WTC11 (cell line): Measurements from ENCODE around the gene DGKH. TPM values are rescaled to one million over a fixed set of nuclear protein-coding genes. Genes with fewer than 3 reads are reported as not detected.

ENCODE experiments used
- ATAC-seq: fragments of 200-7000 bp; cut with Tn5 transposase; 2 replicates; pipeline ENCODE4 v1.10.0; 2021; ENCODE audit warnings: mild to moderate bottlenecking, moderate library complexity
- CTCF ChIA-PET: fragments of 300-600 bp; sonication (Branson Sonifier 250); formaldehyde crosslinking; loops from one replicate; lab custom pipeline; 2021; ENCODE audit warnings: antibody characterized with exemption; lab: Charles Lee
- POLR2A ChIA-PET: fragments of 350-600 bp; sonication (Branson Sonifier 250); formaldehyde crosslinking; loops from one replicate; lab custom pipeline; 2021; ENCODE audit warnings: antibody characterized with exemption; lab: Charles Lee
- DNase-seq: peaks from one replicate; pipeline ENCODE4 v3.0.0; 2021; ENCODE audit warnings: low spot score
- H3K27ac Mint-ChIP-seq: 2 replicates; pipeline ENCODE4 v1.8.0; 2021; ENCODE audit warnings: mixed read lengths
- H3K27me3 Mint-ChIP-seq: 2 replicates; pipeline ENCODE4 v1.8.0; 2021; ENCODE audit warnings: low read depth, mild to moderate bottlenecking, moderate library complexity, mixed read lengths
- H3K36me3 Mint-ChIP-seq: 2 replicates; pipeline ENCODE4 v1.8.0; 2021; ENCODE audit warnings: mixed read lengths
- H3K4me1 Mint-ChIP-seq: 2 replicates; pipeline ENCODE4 v1.8.0; 2022; ENCODE audit warnings: mixed read lengths
- H3K4me3 Mint-ChIP-seq: 2 replicates; pipeline ENCODE4 v1.8.0; 2021; ENCODE audit warnings: mild to moderate bottlenecking, moderate library complexity, mixed read lengths
- H3K9me3 Mint-ChIP-seq: 2 replicates; pipeline ENCODE4 v1.8.0; 2021; ENCODE audit warnings: mixed read lengths
- ATF3 ChIP-seq: sonication (generic); formaldehyde crosslinking; conservative IDR thresholded peaks from 2 replicates; pipeline ENCODE4 v1.8.1; 2022; ENCODE audit warnings: mild to moderate bottlenecking, missing genetic modification reagents
- CTCF ChIP-seq: fragments of 200-600 bp; IDR thresholded peaks from 2 replicates; pipeline ENCODE4 v1.8.0; 2022; ENCODE audit warnings: antibody characterized with exemption
- FOXJ3 ChIP-seq: sonication (generic); formaldehyde crosslinking; IDR thresholded peaks from 2 replicates; pipeline ENCODE4 v1.9.0; 2021; ENCODE audit warnings: missing genetic modification reagents, mild to moderate bottlenecking, borderline replicate concordance
- GABPB1 ChIP-seq: sonication (generic); formaldehyde crosslinking; IDR thresholded peaks from 2 replicates; pipeline ENCODE4 v1.8.1; 2023; ENCODE audit warnings: mild to moderate bottlenecking, missing genetic modification reagents
- HMGA2 ChIP-seq: fragments of 250-450 bp; sonication (Bioruptor Pico); IDR thresholded peaks from 2 replicates; pipeline ENCODE4 v1.4.0; 2021; ENCODE audit warnings: mild to moderate bottlenecking, moderate library complexity
- MYBL2 ChIP-seq: sonication (generic); formaldehyde crosslinking; IDR thresholded peaks from 2 replicates; pipeline ENCODE4 v1.8.1; 2023; ENCODE audit warnings: mild to moderate bottlenecking, moderate library complexity, missing genetic modification reagents
- NR1H2 ChIP-seq: sonication (generic); formaldehyde crosslinking; IDR thresholded peaks from 2 replicates; pipeline ENCODE4 v1.9.0; 2021; ENCODE audit warnings: mild to moderate bottlenecking, moderate library complexity, missing genetic modification reagents
- SMAD3 ChIP-seq: sonication (generic); formaldehyde crosslinking; IDR thresholded peaks from 2 replicates; pipeline ENCODE4 v1.8.0; 2022; ENCODE audit warnings: missing genetic modification reagents, mild to moderate bottlenecking, borderline replicate concordance
- USF1 ChIP-seq: sonication (generic); formaldehyde crosslinking; IDR thresholded peaks from 2 replicates; pipeline ENCODE4 v1.8.0; 2022; ENCODE audit warnings: mild to moderate bottlenecking, missing genetic modification reagents
- ZNF138 ChIP-seq: sonication (generic); formaldehyde crosslinking; conservative IDR thresholded peaks from 2 replicates; pipeline ENCODE4 v1.8.1; 2022; ENCODE audit warnings: mild to moderate bottlenecking, moderate library complexity, missing genetic modification reagents
- ZNF232 ChIP-seq: sonication (generic); formaldehyde crosslinking; IDR thresholded peaks from 2 replicates; pipeline ENCODE4 v1.8.0; 2022; ENCODE audit warnings: mild to moderate bottlenecking, missing genetic modification reagents
- ZNF281 ChIP-seq: sonication (generic); formaldehyde crosslinking; IDR thresholded peaks from 2 replicates; pipeline ENCODE4 v1.8.0; 2023; ENCODE audit warnings: mild to moderate bottlenecking, missing genetic modification reagents
- ZNF396 ChIP-seq: fragments of 250-450 bp; sonication (Bioruptor Pico); IDR thresholded peaks from 2 replicates; pipeline ENCODE4 v1.8.0; 2021; ENCODE audit warnings: mild to moderate bottlenecking, moderate library complexity, borderline replicate concordance
- total RNA-seq: library from RNA; stranded (reverse); gene quantifications from 3 replicates; pipeline ENCODE4 v1.2.3, GENCODE V29; 2021
- TF ChIP-seq, protein P1 (sequence below): sonication (generic); formaldehyde crosslinking; IDR thresholded peaks from 2 replicates; pipeline ENCODE4 v1.8.1; 2022; ENCODE audit warnings: missing genetic modification reagents, borderline replicate concordance
- TF ChIP-seq, protein P2 (sequence below): sonication (generic); formaldehyde crosslinking; IDR thresholded peaks from 2 replicates; pipeline ENCODE4 v1.8.0; 2022; ENCODE audit warnings: mild to moderate bottlenecking, missing genetic modification reagents
- TF ChIP-seq, protein P3 (sequence below): fragments of 250-450 bp; sonication (Bioruptor Pico); IDR thresholded peaks from 2 replicates; pipeline ENCODE4 v1.9.0; 2021; ENCODE audit warnings: mild to moderate bottlenecking
- TF ChIP-seq, protein P4 (sequence below): sonication (generic); formaldehyde crosslinking; IDR thresholded peaks from 2 replicates; pipeline ENCODE4 v1.8.1; 2022; ENCODE audit warnings: low read depth, mild to moderate bottlenecking, moderate library complexity, missing genetic modification reagents, borderline replicate concordance

Gene DGKH
- total RNA-seq, 1 experiment from 2014 or later: 7.6 TPM

DNA sequence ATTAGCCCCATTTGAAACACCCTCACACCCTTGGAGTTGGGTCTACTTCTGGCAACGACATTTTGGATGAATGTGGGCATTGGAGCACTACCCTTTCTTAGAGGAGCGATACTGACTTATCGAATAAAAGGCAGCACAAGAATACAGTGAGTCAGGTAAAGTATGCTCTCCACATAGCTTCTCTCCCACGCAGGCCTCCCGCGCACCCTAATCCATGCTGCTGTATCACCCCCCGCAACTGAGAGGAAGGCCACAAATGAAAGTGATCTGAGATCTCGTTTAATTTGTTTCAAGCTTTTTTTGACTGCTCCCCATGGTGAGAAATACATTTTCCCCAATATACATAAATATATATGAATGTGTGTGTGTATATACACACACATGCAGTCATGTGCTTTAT is 198.1 kb downstream of the DGKH start:
- Mint-ChIP-seq H3K4me1 (no peaks in the 10 kb centered on the region), H3K9me3 (no peaks in the 10 kb centered on the region), H3K27ac (no peak overlapping the region), H3K27me3 (no peaks in the 10 kb centered on the region), H3K36me3 (no peaks in the 10 kb centered on the region), H3K4me3 (no peak overlapping the region)
- TF ChIP-seq, protein P1, sequence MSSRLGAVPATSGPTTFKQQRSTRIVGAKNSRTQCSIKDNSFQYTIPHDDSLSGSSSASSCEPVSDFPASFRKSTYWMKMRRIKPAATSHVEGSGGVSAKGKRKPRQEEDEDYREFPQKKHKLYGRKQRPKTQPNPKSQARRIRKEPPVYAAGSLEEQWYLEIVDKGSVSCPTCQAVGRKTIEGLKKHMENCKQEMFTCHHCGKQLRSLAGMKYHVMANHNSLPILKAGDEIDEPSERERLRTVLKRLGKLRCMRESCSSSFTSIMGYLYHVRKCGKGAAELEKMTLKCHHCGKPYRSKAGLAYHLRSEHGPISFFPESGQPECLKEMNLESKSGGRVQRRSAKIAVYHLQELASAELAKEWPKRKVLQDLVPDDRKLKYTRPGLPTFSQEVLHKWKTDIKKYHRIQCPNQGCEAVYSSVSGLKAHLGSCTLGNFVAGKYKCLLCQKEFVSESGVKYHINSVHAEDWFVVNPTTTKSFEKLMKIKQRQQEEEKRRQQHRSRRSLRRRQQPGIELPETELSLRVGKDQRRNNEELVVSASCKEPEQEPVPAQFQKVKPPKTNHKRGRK (CRISPR knock-in tag): no peak
- no peak for TF ChIP-seq ZNF281 (CRISPR knock-in tag)
- TF ChIP-seq MYBL2 (CRISPR knock-in tag): no peak
- no peak for TF ChIP-seq GABPB1 (CRISPR knock-in tag)
- CTCF ChIA-PET: no interaction called here
- DNase-seq (no peak), ATAC-seq (no peak)
- POLR2A ChIA-PET: no interaction called here

GRCh38 chr13:42247883-42248282 is 199.4 kb downstream of the DGKH start:
- H3K27me3 Mint-ChIP-seq: no peaks in the 10 kb centered on the region

DNA sequence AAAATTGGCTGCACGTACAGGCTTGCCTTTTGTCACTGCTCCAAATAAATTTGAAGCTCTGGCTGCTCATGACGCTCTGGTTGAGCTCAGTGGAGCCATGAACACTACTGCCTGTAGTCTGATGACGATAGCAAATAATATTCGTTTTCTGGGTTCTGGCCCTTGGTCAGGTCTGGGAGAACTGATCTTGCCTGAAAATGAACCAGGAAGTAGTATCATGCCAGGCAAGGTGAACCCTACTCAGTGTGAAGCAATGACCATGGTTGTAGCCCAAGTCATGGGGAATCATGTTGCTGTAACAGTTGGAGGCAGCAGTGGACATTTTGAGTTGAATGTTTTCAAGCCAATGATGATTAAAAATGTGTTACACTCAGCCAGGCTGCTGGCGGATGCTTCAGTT is 207.4 kb downstream of the DGKH start:
- peaks cover 5% of the 10 kb centered on the region; the same call in 1 of the 2 replicates for H3K27me3 Mint-ChIP-seq
- no peak overlapping the region for H3K4me3 Mint-ChIP-seq
- no peak overlapping the region for H3K27ac Mint-ChIP-seq
- no peak for DNase-seq
- ATAC-seq: no peak
- ChIA-PET POLR2A (no interaction called here), CTCF (no interaction called here)
- H3K36me3 Mint-ChIP-seq: peaks cover 7% of the 10 kb centered on the region
- H3K9me3 Mint-ChIP-seq: peaks cover 12% of the 10 kb centered on the region
- peaks cover 15% of the 10 kb centered on the region for H3K4me1 Mint-ChIP-seq
- TF ChIP-seq CTCF: no peak
- TF ChIP-seq HMGA2 (CRISPR knock-in tag): no peak
- no peak for TF ChIP-seq ZNF281 (CRISPR knock-in tag)
- no peak for TF ChIP-seq ATF3
- TF ChIP-seq, protein P2, sequence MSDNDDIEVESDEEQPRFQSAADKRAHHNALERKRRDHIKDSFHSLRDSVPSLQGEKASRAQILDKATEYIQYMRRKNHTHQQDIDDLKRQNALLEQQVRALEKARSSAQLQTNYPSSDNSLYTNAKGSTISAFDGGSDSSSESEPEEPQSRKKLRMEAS (CRISPR knock-in tag): no peak
- no peak for TF ChIP-seq ZNF138
- no peak for TF ChIP-seq ZNF232 (CRISPR knock-in tag)
- TF ChIP-seq, protein P3, sequence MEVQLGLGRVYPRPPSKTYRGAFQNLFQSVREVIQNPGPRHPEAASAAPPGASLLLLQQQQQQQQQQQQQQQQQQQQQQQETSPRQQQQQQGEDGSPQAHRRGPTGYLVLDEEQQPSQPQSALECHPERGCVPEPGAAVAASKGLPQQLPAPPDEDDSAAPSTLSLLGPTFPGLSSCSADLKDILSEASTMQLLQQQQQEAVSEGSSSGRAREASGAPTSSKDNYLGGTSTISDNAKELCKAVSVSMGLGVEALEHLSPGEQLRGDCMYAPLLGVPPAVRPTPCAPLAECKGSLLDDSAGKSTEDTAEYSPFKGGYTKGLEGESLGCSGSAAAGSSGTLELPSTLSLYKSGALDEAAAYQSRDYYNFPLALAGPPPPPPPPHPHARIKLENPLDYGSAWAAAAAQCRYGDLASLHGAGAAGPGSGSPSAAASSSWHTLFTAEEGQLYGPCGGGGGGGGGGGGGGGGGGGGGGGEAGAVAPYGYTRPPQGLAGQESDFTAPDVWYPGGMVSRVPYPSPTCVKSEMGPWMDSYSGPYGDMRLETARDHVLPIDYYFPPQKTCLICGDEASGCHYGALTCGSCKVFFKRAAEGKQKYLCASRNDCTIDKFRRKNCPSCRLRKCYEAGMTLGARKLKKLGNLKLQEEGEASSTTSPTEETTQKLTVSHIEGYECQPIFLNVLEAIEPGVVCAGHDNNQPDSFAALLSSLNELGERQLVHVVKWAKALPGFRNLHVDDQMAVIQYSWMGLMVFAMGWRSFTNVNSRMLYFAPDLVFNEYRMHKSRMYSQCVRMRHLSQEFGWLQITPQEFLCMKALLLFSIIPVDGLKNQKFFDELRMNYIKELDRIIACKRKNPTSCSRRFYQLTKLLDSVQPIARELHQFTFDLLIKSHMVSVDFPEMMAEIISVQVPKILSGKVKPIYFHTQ (CRISPR knock-in tag): no peak
- TF ChIP-seq ZNF396 (CRISPR knock-in tag): no peak
- no peak for TF ChIP-seq NR1H2
- no peak for TF ChIP-seq FOXJ3
- TF ChIP-seq, protein P4, sequence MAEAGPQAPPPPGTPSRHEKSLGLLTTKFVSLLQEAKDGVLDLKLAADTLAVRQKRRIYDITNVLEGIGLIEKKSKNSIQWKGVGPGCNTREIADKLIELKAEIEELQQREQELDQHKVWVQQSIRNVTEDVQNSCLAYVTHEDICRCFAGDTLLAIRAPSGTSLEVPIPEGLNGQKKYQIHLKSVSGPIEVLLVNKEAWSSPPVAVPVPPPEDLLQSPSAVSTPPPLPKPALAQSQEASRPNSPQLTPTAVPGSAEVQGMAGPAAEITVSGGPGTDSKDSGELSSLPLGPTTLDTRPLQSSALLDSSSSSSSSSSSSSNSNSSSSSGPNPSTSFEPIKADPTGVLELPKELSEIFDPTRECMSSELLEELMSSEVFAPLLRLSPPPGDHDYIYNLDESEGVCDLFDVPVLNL (CRISPR knock-in tag): no peak
- TF ChIP-seq USF1 (CRISPR knock-in tag): no peak

More at GRCh38 chr13:42247883-42248282, 199.4 kb downstream of the DGKH start:
- POLR2A ChIA-PET: no interaction called here
- Mint-ChIP-seq H3K36me3 (no peaks in the 10 kb centered on the region), H3K4me3 (no peak overlapping the region), H3K27ac (no peak overlapping the region), H3K4me1 (no peaks in the 10 kb centered on the region), H3K9me3 (no peaks in the 10 kb centered on the region)
- ATAC-seq: no peak
- no peak for TF ChIP-seq SMAD3 (CRISPR knock-in tag)
- DNase-seq: no peak
- CTCF ChIA-PET: no interaction called here
